GM10248 (cell line): ENCODE data around the gene TBC1D23.
"Not testable (repeated sequence)": the region's sequence is repeated elsewhere in the genome, so short reads cannot be mapped to it uniquely, and the experiment has no call there.

Source experiments
- CTCF ChIA-PET: fragments of 300-600 bp; sonication (Branson Sonifier 250); formaldehyde crosslinking; extraction: SDS; loops from one replicate; lab custom pipeline; 2021; ENCODE audit warnings: antibody characterized with exemption; lab: Yijun Ruan, JAX
- POLR2A ChIA-PET: fragments of 350-650 bp; sonication (Branson Sonifier 250); formaldehyde crosslinking; extraction: SDS; loops from one replicate; lab custom pipeline; 2020; ENCODE audit warnings: antibody characterized with exemption; lab: Yijun Ruan, JAX
- DNase-seq: peaks from one replicate; pipeline ENCODE4 v3.0.0; 2012; ENCODE audit errors: extremely low spot score
- TF ChIP-seq, protein P1 (sequence below): IDR thresholded peaks from 2 replicates; pipeline ENCODE4 v1.5.1; 2012; ENCODE audit warnings: mild to moderate bottlenecking, low read depth; ENCODE audit errors: extremely low read depth, missing control alignments, control extremely low read depth

TBC1D23 gene

DNA sequence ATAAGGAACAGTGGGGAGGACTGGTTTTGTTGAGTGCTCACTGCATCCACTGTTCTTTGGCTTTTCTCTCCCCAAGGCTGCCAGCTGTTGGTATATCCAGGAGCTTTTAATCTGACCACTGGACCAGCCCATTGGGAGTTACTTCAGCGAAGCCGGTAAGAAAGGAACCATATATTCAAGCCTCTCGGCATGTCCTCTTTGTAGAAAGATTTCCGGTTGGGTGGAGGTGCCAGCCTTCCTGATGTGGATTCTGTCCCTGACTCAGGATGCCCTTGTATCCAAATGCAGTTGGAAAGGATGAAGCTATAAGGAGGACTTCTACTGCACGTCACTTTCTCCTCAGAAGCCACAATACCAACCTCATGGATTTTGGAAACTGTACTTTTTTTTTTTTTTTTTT, 87.9 kb downstream of the TBC1D23 start:
- no peak for DNase-seq
- POLR2A ChIA-PET = no interaction called here

DNA sequence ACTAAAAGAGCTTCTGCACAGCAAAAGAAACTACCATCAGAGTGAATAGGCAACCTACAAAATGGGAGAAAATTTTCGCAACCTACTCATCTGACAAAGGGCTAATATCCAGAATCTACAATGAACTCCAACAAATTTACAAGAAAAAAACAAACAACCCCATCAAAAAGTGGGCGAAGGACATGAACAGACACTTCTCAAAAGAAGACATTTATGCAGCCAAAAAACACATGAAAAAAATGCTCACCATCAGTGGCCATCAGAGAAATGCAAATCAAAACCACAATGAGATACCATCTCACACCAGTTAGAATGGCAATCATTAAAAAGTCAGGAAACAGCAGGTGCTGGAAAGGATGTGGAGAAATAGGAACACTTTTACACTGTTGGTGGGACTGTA, 91.0 kb downstream of the TBC1D23 start:
- POLR2A ChIA-PET, CTCF ChIA-PET, DNase-seq: not testable (repeated sequence)

More for the DNA sequence above, 87.9 kb downstream of the TBC1D23 start:
- CTCF ChIA-PET = interaction anchor here (0.7 to 2.0 kb wide), 7 partner anchors 9 to 505 kb away, joined by 3 to 8 read pairs (median 3); no protein-coding TSS in a partner anchor
- TF ChIP-seq, protein P1, sequence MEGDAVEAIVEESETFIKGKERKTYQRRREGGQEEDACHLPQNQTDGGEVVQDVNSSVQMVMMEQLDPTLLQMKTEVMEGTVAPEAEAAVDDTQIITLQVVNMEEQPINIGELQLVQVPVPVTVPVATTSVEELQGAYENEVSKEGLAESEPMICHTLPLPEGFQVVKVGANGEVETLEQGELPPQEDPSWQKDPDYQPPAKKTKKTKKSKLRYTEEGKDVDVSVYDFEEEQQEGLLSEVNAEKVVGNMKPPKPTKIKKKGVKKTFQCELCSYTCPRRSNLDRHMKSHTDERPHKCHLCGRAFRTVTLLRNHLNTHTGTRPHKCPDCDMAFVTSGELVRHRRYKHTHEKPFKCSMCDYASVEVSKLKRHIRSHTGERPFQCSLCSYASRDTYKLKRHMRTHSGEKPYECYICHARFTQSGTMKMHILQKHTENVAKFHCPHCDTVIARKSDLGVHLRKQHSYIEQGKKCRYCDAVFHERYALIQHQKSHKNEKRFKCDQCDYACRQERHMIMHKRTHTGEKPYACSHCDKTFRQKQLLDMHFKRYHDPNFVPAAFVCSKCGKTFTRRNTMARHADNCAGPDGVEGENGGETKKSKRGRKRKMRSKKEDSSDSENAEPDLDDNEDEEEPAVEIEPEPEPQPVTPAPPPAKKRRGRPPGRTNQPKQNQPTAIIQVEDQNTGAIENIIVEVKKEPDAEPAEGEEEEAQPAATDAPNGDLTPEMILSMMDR = no peak

DNA sequence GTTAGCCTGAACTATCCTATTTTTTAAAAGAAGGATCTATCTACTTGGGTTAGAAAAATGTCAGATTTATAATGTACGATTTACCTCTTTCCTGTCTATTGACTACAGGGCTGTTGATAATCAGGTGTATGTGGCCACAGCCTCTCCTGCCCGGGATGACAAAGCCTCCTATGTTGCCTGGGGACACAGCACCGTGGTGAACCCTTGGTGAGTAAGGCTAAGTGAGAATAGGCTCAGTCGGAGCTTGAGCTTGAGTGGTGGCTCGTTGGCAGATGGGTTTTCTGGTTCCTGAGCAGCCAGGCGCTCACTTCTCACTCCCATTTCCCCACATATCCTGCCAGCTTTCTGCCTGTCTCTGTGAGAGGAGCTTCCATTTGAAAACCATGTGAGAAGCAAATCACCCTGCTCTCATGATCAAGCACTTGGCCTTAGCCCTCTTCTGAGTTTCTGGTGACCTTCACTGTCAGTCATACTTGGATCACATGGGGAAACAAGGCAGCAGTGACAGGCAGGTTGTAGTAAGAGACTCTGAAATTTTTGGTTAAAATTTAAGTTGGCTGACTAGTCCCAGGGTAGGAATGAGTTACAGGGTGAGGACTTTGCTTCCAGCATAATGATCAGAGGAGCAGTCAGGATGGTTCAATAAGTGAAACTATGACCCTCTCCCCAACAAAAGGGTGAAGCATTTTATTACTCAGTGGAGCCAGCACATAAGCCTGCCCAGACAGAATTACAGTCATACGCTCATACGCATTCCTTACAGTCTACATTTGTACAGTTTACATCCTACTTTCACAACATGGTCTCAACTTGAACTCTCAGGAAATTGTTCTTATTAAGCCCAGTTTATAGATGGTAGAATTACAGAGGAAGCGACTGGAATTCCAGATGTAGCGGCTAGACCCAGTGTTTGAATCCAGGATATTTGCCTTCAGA, 91.8 kb downstream of the TBC1D23 start:
- TF ChIP-seq, protein P1 = no peak
- DNase-seq = no peak
- POLR2A ChIA-PET = no interaction called here
- CTCF ChIA-PET = no interaction called here

DNA sequence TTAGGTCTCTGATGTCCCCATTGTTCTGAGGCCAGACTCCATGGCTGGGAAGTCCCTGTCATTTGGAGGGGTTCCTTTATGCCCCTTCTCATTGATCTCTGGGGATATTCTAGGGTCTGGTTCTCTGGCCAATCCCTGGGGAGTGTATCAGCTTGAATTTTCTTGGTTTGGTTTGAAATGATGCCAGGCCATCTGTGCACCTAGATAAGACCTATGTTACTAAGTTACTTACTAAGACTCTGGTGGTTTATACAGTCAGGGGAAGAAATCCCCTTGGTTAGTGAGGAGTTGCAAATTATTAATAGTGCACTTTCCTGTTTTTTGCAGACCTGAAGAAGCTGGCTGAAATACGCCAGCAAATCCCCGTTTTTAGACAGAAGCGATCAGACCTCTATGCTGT, 94.1 kb downstream of the TBC1D23 start:
- POLR2A ChIA-PET = no interaction called here
- TF ChIP-seq, protein P1 = no peak
- CTCF ChIA-PET = interaction anchor here (0.9 to 3.2 kb wide), 7 partner anchors 9 to 61 kb away, joined by 3 to 17 read pairs (median 8); partner anchors contain the start of gene NIT2
- no peak for DNase-seq

DNA sequence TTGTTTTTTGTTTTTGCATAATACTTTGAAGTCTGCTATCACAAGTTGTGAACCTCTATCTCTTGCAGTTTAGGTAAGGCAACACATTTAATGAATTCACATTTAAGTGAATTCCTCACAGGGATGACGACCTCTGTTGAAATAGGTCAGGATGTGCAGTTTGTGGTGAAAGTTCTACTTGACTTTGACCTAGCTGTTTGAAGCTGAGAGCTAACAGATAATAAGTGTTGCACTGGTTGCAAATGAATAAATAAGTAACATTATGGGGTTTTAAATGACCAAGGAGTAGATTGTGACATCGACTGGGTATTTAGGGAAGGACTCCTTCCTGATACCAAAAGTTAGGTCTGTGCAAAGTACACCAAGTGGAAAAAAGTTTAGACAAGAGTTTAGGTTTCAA, 97.6 kb downstream of the TBC1D23 start:
- ChIA-PET CTCF (interaction anchor here (2.7 to 3.4 kb wide), 2 partner anchors 16 to 42 kb away, joined by 8 to 23 read pairs; no protein-coding TSS in a partner anchor), POLR2A (no interaction called here)
- TF ChIP-seq, protein P1 = no peak
- DNase-seq = no peak

DNA sequence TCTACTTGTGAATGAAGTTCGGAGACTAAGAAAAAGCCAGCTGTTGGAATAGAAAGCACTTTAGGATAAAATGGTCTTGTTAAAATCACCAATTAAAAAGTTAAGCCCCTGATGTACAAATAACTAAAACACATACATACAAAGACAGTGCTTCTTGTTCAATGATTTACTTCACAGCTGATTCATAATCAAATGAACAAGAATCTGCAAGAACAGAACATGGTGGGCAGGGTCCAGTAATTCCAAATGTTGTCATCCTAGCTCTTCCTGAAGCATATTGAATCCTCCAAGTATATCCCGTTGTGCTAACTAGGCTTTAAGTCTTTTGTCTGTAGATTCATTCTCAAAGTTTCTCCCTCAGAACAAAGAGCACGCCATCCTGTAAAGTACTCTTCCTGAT, 98.2 kb downstream of the TBC1D23 start:
- CTCF ChIA-PET = interaction anchor here (1.0 to 3.4 kb wide), 6 partner anchors 9 to 43 kb away, joined by 3 to 23 read pairs (median 7); no protein-coding TSS in a partner anchor
- POLR2A ChIA-PET = no interaction called here
- TF ChIP-seq, protein P1 = no peak
- no peak for DNase-seq
